Measurements from ENCODE around the gene AHCYL1.

DNA sequence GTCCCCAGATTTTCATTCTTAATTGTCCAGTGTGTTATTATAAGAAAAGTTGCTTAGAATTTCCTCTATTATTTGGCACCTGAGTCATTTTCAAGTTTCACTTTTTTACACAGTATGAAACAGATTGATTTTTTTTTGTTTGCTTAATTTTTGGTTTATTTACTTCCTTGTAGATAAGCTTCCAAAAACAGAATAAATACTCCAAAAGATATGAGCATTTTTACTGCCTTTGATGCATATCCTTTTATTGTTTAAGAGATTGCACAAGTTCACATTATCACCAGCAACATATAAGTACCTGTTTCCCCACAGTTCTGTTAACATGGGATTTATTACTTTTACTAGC is 36.3 kb upstream of the AHCYL1 start:
- TF ChIP-seq, protein P1, sequence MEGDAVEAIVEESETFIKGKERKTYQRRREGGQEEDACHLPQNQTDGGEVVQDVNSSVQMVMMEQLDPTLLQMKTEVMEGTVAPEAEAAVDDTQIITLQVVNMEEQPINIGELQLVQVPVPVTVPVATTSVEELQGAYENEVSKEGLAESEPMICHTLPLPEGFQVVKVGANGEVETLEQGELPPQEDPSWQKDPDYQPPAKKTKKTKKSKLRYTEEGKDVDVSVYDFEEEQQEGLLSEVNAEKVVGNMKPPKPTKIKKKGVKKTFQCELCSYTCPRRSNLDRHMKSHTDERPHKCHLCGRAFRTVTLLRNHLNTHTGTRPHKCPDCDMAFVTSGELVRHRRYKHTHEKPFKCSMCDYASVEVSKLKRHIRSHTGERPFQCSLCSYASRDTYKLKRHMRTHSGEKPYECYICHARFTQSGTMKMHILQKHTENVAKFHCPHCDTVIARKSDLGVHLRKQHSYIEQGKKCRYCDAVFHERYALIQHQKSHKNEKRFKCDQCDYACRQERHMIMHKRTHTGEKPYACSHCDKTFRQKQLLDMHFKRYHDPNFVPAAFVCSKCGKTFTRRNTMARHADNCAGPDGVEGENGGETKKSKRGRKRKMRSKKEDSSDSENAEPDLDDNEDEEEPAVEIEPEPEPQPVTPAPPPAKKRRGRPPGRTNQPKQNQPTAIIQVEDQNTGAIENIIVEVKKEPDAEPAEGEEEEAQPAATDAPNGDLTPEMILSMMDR (IDR thresholded peaks at IDR 0.05): no peak
- no peak for TF ChIP-seq EZH2 (IDR thresholded peaks at IDR 0.05; ENCODE audit: borderline replicate concordance, insufficient read depth, low read depth, low read length, poor library complexity, severe bottlenecking)

Measured in B cell (primary cell).